HL-60 (cell line): Measurements from ENCODE around the gene CCDC126.

Experiments
- DNase-seq, 2 experiments: peaks; one replicate each; pipeline ENCODE4 v3.0.0-alpha.2; 2010 to 2020; ENCODE audit warnings: low read depth in 1 of 2, low spot score in 1 of 2
- H3K27ac ChIP-seq: fragments of 250-450 bp; sonication (Bioruptor Pico); replicated peaks from 2 replicates; pipeline ENCODE4 v1.5.1; 2020; ENCODE audit warnings: mild to moderate bottlenecking, moderate library complexity
- H3K27me3 ChIP-seq: fragments of 250-450 bp; sonication (Bioruptor Pico); 2 replicates; pipeline ENCODE4 v1.5.1; 2021; ENCODE audit warnings: mild to moderate bottlenecking, moderate library complexity; ENCODE audit not compliant: insufficient read depth, poor library complexity, severe bottlenecking
- H3K4me3 ChIP-seq: replicated peaks from 2 replicates; pipeline ENCODE4 v1.5.1; 2011; ENCODE audit warnings: mild to moderate bottlenecking, control low read depth, low read length; ENCODE audit not compliant: insufficient read depth
- CTCF ChIP-seq: IDR thresholded peaks from one replicate; pipeline ENCODE4 v1.5.1; 2011; ENCODE audit warnings: low read length, control low read depth, inconsistent platforms; ENCODE audit not compliant: insufficient read depth
- GABPA ChIP-seq: IDR thresholded peaks from 2 replicates; pipeline ENCODE4 v1.6.1; 2012; ENCODE audit warnings: low read depth
- POLR2AphosphoS5 ChIP-seq: IDR thresholded peaks from 2 replicates; pipeline ENCODE4 v1.6.1; 2012; ENCODE audit warnings: low read depth
- REST ChIP-seq: IDR thresholded peaks from 2 replicates; pipeline ENCODE4 v1.6.1; 2012; ENCODE audit warnings: low read depth; ENCODE audit not compliant: insufficient replicate concordance
- SPI1 ChIP-seq: IDR thresholded peaks from 2 replicates; pipeline ENCODE4 v1.6.1; 2012; ENCODE audit warnings: low read depth, mild to moderate bottlenecking, borderline replicate concordance

CCDC126 gene

GRCh38 chr7:23594879-23595604 lies 2.1 kb upstream of the CCDC126 start:
- Histone ChIP-seq H3K27ac (peak overlapping the region; percentile 76), H3K4me3 (no peak overlapping the region), H3K27me3 (no peaks in the 10 kb centered on the region)
- peak; percentile 29 to 73 for DNase-seq
- TF ChIP-seq POLR2AphosphoS5, result no peak
- TF ChIP-seq REST, result no peak
- no peak for TF ChIP-seq GABPA
- TF ChIP-seq CTCF, result no peak
- no peak for TF ChIP-seq SPI1

- Histone ChIP-seq H3K4me3 (peak overlapping the region; percentile 90), H3K27me3 (no peaks in the 10 kb centered on the region), H3K27ac (no peak overlapping the region)
- TF ChIP-seq POLR2AphosphoS5 (no peak), GABPA (no peak), SPI1 (no peak), REST (no peak), CTCF (no peak)
- DNase-seq, result no peak
These were observed 1.1 kb downstream of the CCDC126 start for GRCh38 chr7:23598296-23598695.

GRCh38 chr7:23600236-23600635 lies 3.1 kb downstream of the CCDC126 start:
- no peaks in the 10 kb centered on the region for H3K27me3 ChIP-seq
- no peak for DNase-seq
- H3K4me3 ChIP-seq, result no peak overlapping the region
- no peak overlapping the region for H3K27ac ChIP-seq
- TF ChIP-seq CTCF (no peak), SPI1 (no peak), REST (no peak), GABPA (no peak), POLR2AphosphoS5 (no peak)
